ENCODE results near the gene PDLIM7.

The PDLIM7 gene

GRCh38 chr5:177508221-177508611, 10.8 kb upstream of the PDLIM7 start:
- TF ChIP-seq FOXP2 (optimal IDR thresholded peaks at IDR 0.05; ENCODE audit: borderline replicate concordance, extremely low read depth, extremely low read length, insufficient read depth) = no peak
- TF ChIP-seq POLR2AphosphoS5 (IDR thresholded peaks at IDR 0.05; ENCODE audit: low read depth, low read length) = no peak
- no peak for TF ChIP-seq REST (IDR thresholded peaks at IDR 0.05; ENCODE audit: insufficient read depth in 1 of 2, low read depth in 2 of 2, low read length in 2 of 2)
- no peak for TF ChIP-seq SIN3A (IDR thresholded peaks at IDR 0.05; ENCODE audit: borderline replicate concordance, insufficient read depth, low read length)
- no peak for TF ChIP-seq TAF1 (IDR thresholded peaks at IDR 0.05; ENCODE audit: borderline replicate concordance, insufficient read depth, low read length)

GRCh38 chr5:177507596-177508220, 10.3 kb upstream of the PDLIM7 start:
- TF ChIP-seq TAF1 (IDR thresholded peaks at IDR 0.05; ENCODE audit: borderline replicate concordance, insufficient read depth, low read length) = no peak
- no peak for TF ChIP-seq SIN3A (IDR thresholded peaks at IDR 0.05; ENCODE audit: borderline replicate concordance, insufficient read depth, low read length)
- no peak for TF ChIP-seq POLR2AphosphoS5 (IDR thresholded peaks at IDR 0.05; ENCODE audit: low read depth, low read length)
- no peak for TF ChIP-seq REST (IDR thresholded peaks at IDR 0.05; ENCODE audit: insufficient read depth in 1 of 2, low read depth in 2 of 2, low read length in 2 of 2)
- no peak for TF ChIP-seq FOXP2 (optimal IDR thresholded peaks at IDR 0.05; ENCODE audit: borderline replicate concordance, extremely low read depth, extremely low read length, insufficient read depth)

- TF ChIP-seq TAF1 (IDR thresholded peaks at IDR 0.05; ENCODE audit: borderline replicate concordance, insufficient read depth, low read length) (no peak), REST (IDR thresholded peaks at IDR 0.05; ENCODE audit: insufficient read depth in 1 of 2, low read depth in 2 of 2, low read length in 2 of 2) (no peak), FOXP2 (optimal IDR thresholded peaks at IDR 0.05; ENCODE audit: borderline replicate concordance, extremely low read depth, extremely low read length, insufficient read depth) (no peak), SIN3A (IDR thresholded peaks at IDR 0.05; ENCODE audit: borderline replicate concordance, insufficient read depth, low read length) (no peak), POLR2AphosphoS5 (IDR thresholded peaks at IDR 0.05; ENCODE audit: low read depth, low read length) (no peak)
Observed at GRCh38 chr5:177507165-177507564, 9.8 kb upstream of the PDLIM7 start.

- TF ChIP-seq SIN3A (IDR thresholded peaks at IDR 0.05; ENCODE audit: borderline replicate concordance, insufficient read depth, low read length) (no peak), TAF1 (IDR thresholded peaks at IDR 0.05; ENCODE audit: borderline replicate concordance, insufficient read depth, low read length) (no peak)
Observed at GRCh38 chr5:177505075-177505474, 7.7 kb upstream of the PDLIM7 start.

- TF ChIP-seq SIN3A (IDR thresholded peaks at IDR 0.05; ENCODE audit: borderline replicate concordance, insufficient read depth, low read length) (no peak), POLR2AphosphoS5 (IDR thresholded peaks at IDR 0.05; ENCODE audit: low read depth, low read length) (no peak), FOXP2 (optimal IDR thresholded peaks at IDR 0.05; ENCODE audit: borderline replicate concordance, extremely low read depth, extremely low read length, insufficient read depth) (no peak), TAF1 (IDR thresholded peaks at IDR 0.05; ENCODE audit: borderline replicate concordance, insufficient read depth, low read length) (no peak), REST (IDR thresholded peaks at IDR 0.05; ENCODE audit: insufficient read depth in 1 of 2, low read depth in 2 of 2, low read length in 2 of 2) (no peak)
Observed at GRCh38 chr5:177504086-177505056, 7.0 kb upstream of the PDLIM7 start.

Measured in PFSK-1 (cell line).